Natural killer cell treated with Interleukin-12 subunit alpha and Interleukin-12 subunit beta and Interleukin-15 and Interleukin-18, amount 100 ng/mL, for 72 hours (primary cell): ENCODE measurements around the gene TMEM31. TPM values are rescaled to one million over a fixed set of nuclear protein-coding genes. Genes with fewer than 3 reads are reported as not detected.
"Not testable (repeated sequence)": the region's sequence is repeated elsewhere in the genome, so short reads cannot be mapped to it uniquely, and the experiment has no call there.

ENCODE experiments used
- ATAC-seq, 2 donors: fragments of 150-1000 bp; cut with Tn5 transposase in 1 of 2; sonication (Bioruptor Pico), chemical (Tn5 transposase) in 1 of 2; 2 replicates each; pipeline ENCODE4 v1.10.0; 2021
- DNase-seq: peaks from one replicate; pipeline ENCODE4 v3.0.0; 2022; ENCODE audit warnings: low spot score
- H3K27ac Mint-ChIP-seq, 2 donors: 1 replicate in 1 of 2; 2 replicates in 1 of 2; pipeline ENCODE4 v1.8.0; 2022; ENCODE audit warnings: mixed read lengths in 2 of 2, mild to moderate bottlenecking in 1 of 2, moderate library complexity in 1 of 2
- H3K27me3 Mint-ChIP-seq, 2 donors: 1 replicate in 1 of 2; 2 replicates in 1 of 2; pipeline ENCODE4 v1.8.0; 2022; ENCODE audit warnings: mixed read lengths in 2 of 2
- H3K36me3 Mint-ChIP-seq: one replicate; pipeline ENCODE4 v1.8.0; 2022; ENCODE audit warnings: mixed read lengths
- H3K4me1 Mint-ChIP-seq, 2 donors: 1 replicate in 1 of 2; 2 replicates in 1 of 2; pipeline ENCODE4 v1.8.0; 2022; ENCODE audit warnings: low read depth in 2 of 2, mixed read lengths in 2 of 2, mild to moderate bottlenecking in 1 of 2
- H3K4me3 Mint-ChIP-seq: one replicate; pipeline ENCODE4 v1.8.0; 2022; ENCODE audit warnings: mixed read lengths
- H3K9me3 Mint-ChIP-seq: 2 replicates; pipeline ENCODE4 v1.8.0; 2022; ENCODE audit warnings: mixed read lengths
- total RNA-seq, 2 donors: library from RNA; stranded (reverse); gene quantifications; one replicate each; pipeline ENCODE4 v1.2.3, GENCODE V29; 2022

TMEM31 gene
- total RNA-seq, 2 donors from 2014 or later, result not detected

- Mint-ChIP-seq H3K9me3 (no peaks in the 10 kb centered on the region), H3K36me3 (no peaks in the 10 kb centered on the region), H3K4me3 (no peak overlapping the region), H3K27me3 (peaks cover 7 to 27% of the 10 kb centered on the region in 2 donors), H3K27ac (no peak overlapping the region), H3K4me1 (peaks cover 7 to 9% of the 10 kb centered on the region in 2 donors)
- ATAC-seq (no peak), DNase-seq (no peak)
These were observed 23.5 kb downstream of the TMEM31 start for GRCh38 chrX:103734125-103734760.

- no peak overlapping the region for H3K4me3 Mint-ChIP-seq
- ATAC-seq, result no peak
- DNase-seq, result no peak
- H3K36me3 Mint-ChIP-seq, result no peaks in the 10 kb centered on the region
- no peaks in the 10 kb centered on the region for H3K4me1 Mint-ChIP-seq
- H3K27me3 Mint-ChIP-seq, result peaks cover 7 to 14% of the 10 kb centered on the region in 2 donors
- H3K27ac Mint-ChIP-seq, result no peak overlapping the region
- H3K9me3 Mint-ChIP-seq, result no peaks in the 10 kb centered on the region
These were observed 27.0 kb downstream of the TMEM31 start for GRCh38 chrX:103737696-103738095.

- no peaks in the 10 kb centered on the region for H3K4me1 Mint-ChIP-seq
- H3K36me3 Mint-ChIP-seq, result no peaks in the 10 kb centered on the region
- no peaks in the 10 kb centered on the region for H3K9me3 Mint-ChIP-seq
- peaks cover 0 to 4% of the 10 kb centered on the region in 2 donors for H3K27me3 Mint-ChIP-seq
- ATAC-seq (no peak), DNase-seq (no peak)
- no peak overlapping the region for H3K4me3 Mint-ChIP-seq
- H3K27ac Mint-ChIP-seq, result no peak overlapping the region
These were observed 28.7 kb downstream of the TMEM31 start for GRCh38 chrX:103739421-103739820.

GRCh38 chrX:103741879-103742278, 31.2 kb downstream of the TMEM31 start:
- H3K27ac Mint-ChIP-seq, result no peak overlapping the region
- no peak for DNase-seq
- H3K27me3 Mint-ChIP-seq, result peaks cover 0 to 2% of the 10 kb centered on the region in 2 donors
- no peak for ATAC-seq
- no peaks in the 10 kb centered on the region for H3K36me3 Mint-ChIP-seq
- H3K9me3 Mint-ChIP-seq, result no peaks in the 10 kb centered on the region
- no peaks in the 10 kb centered on the region for H3K4me1 Mint-ChIP-seq
- H3K4me3 Mint-ChIP-seq, result no peak overlapping the region

GRCh38 chrX:103742339-103742738, 31.6 kb downstream of the TMEM31 start:
- no peak for ATAC-seq
- no peak for DNase-seq
- no peak overlapping the region for H3K4me3 Mint-ChIP-seq
- H3K9me3 Mint-ChIP-seq, result no peaks in the 10 kb centered on the region
- no peak overlapping the region for H3K27ac Mint-ChIP-seq
- H3K4me1 Mint-ChIP-seq, result no peaks in the 10 kb centered on the region
- H3K36me3 Mint-ChIP-seq, result no peaks in the 10 kb centered on the region
- H3K27me3 Mint-ChIP-seq, result peaks cover 0 to 2% of the 10 kb centered on the region in 2 donors

GRCh38 chrX:103747163-103747562, 36.5 kb downstream of the TMEM31 start:
- ATAC-seq (no peak), DNase-seq (no peak)
- H3K4me1 Mint-ChIP-seq, result no peaks in the 10 kb centered on the region
- no peak overlapping the region for H3K4me3 Mint-ChIP-seq
- no peaks in the 10 kb centered on the region for H3K9me3 Mint-ChIP-seq
- H3K27ac Mint-ChIP-seq, result no peak overlapping the region
- H3K36me3 Mint-ChIP-seq, result no peaks in the 10 kb centered on the region
- peaks cover 0 to 6% of the 10 kb centered on the region in 2 donors for H3K27me3 Mint-ChIP-seq

GRCh38 chrX:103754401-103754800, 43.7 kb downstream of the TMEM31 start:
- Mint-ChIP-seq H3K36me3 (peaks cover 5% of the 10 kb centered on the region), H3K4me3 (no peak overlapping the region), H3K4me1 (no peaks in the 10 kb centered on the region), H3K9me3 (no peaks in the 10 kb centered on the region), H3K27ac (no peak overlapping the region), H3K27me3 (peaks cover 0 to 2% of the 10 kb centered on the region in 2 donors)
- DNase-seq (no peak), ATAC-seq (no peak)

- H3K9me3 Mint-ChIP-seq, result no peaks in the 10 kb centered on the region
- no peak overlapping the region for H3K27ac Mint-ChIP-seq
- no peak overlapping the region for H3K4me3 Mint-ChIP-seq
- peaks cover 0 to 6% of the 10 kb centered on the region in 2 donors for H3K27me3 Mint-ChIP-seq
- peaks cover 5% of the 10 kb centered on the region for H3K36me3 Mint-ChIP-seq
- no peaks in the 10 kb centered on the region for H3K4me1 Mint-ChIP-seq
- DNase-seq, result no peak
- ATAC-seq, result no peak
These were observed 46.0 kb downstream of the TMEM31 start for GRCh38 chrX:103756736-103757135.

GRCh38 chrX:103758555-103758954, 47.8 kb downstream of the TMEM31 start:
- Mint-ChIP-seq H3K4me1 (no peaks in the 10 kb centered on the region), H3K9me3 (no peaks in the 10 kb centered on the region), H3K4me3 (no peak overlapping the region), H3K27ac (no peak overlapping the region), H3K27me3 (peaks cover 0 to 6% of the 10 kb centered on the region in 2 donors), H3K36me3 (peaks cover 5% of the 10 kb centered on the region)
- no peak for DNase-seq
- ATAC-seq, result no peak

GRCh38 chrX:103763541-103763940, 52.8 kb downstream of the TMEM31 start:
- not testable (repeated sequence) for H3K27ac Mint-ChIP-seq, ATAC-seq, H3K36me3 Mint-ChIP-seq

More at GRCh38 chrX:103763541-103763940, 52.8 kb downstream of the TMEM31 start:
- not testable (repeated sequence) for DNase-seq, H3K4me3 Mint-ChIP-seq, H3K4me1 Mint-ChIP-seq, H3K9me3 Mint-ChIP-seq
- H3K27me3 Mint-ChIP-seq, result peaks cover 0 to 13% of the 10 kb centered on the region in 2 donors

Other genes with a start within 250 kb of the TMEM31 start
- gene RAB40A, start 191.4 kb upstream of the TMEM31 start, total RNA-seq, result under 1 TPM in 1 of 2 donors, not detected in 1; 0.31 TPM
- gene TCEAL4, start 125.4 kb upstream of the TMEM31 start, total RNA-seq, result 1 to 10 TPM; 4.0 to 8.2 TPM
- gene TCEAL3, start 102.9 kb upstream of the TMEM31 start, total RNA-seq, result 1 to 10 TPM; 4.6 to 5.4 TPM
- gene TCEAL1, start 81.9 kb upstream of the TMEM31 start, total RNA-seq, result 1 to 10 TPM; 4.3 to 4.5 TPM
- gene MORF4L2, start 24.2 kb upstream of the TMEM31 start, total RNA-seq, result 100 to 1,000 TPM; 176 to 184 TPM
- gene PLP1, start 65.9 kb downstream of the TMEM31 start, total RNA-seq, result not detected
- under 1 TPM; 0.22 to 0.45 TPM for gene RAB9B, start 121.3 kb downstream of the TMEM31 start, total RNA-seq